ENCODE measurements around the gene ZNF575. TPM values are rescaled to one million over a fixed set of nuclear protein-coding genes. Genes with fewer than 3 reads are reported as not detected.

ZNF575 gene
- total and polyA plus RNA-seq, 4 donors = 0.08 to 1.0 (median 0.49) TPM

GRCh38 chr19:43575156-43575950 lies 42.4 kb downstream of the ZNF575 start, which contains the start of the genes PINLYP and XRCC1:
Gene PINLYP, plus strand, starts transcription at chr19:43575801. Its CDS starts 1,391 bp downstream, at chr19:43577192.
Gene XRCC1, minus strand, starts transcription at chr19:43575527. Its CDS starts 69 bp downstream, at chr19:43575458.
- WGBS = under 1% methylated on average over 51 of the region's 51 CpGs
- H3K9me3 ChIP-seq (ENCODE audit: control insufficient read depth in 4 of 4, low read length in 3 of 4) = no peaks in the 10 kb centered on the region
- no peaks in the 10 kb centered on the region for H3K36me3 ChIP-seq (ENCODE audit: control insufficient read depth in 4 of 4, insufficient read depth in 3 of 4, low read depth in 1 of 4, low read length in 3 of 4)
- DNase-seq (ENCODE audit: low spot score) = peak; percentile 93
- H3K4me1 ChIP-seq (ENCODE audit: control insufficient read depth in 4 of 4, insufficient read depth in 4 of 4, low read length in 3 of 4) = peaks cover 2 to 16% (median 13%) of the 10 kb centered on the region in 4 donors
- TF ChIP-seq HNF4A (conservative IDR thresholded peaks at IDR 0.05) = no peak
- TF ChIP-seq JUND (IDR thresholded peaks at IDR 0.05) = no peak
- no peak for TF ChIP-seq TAF1 (conservative IDR thresholded peaks at IDR 0.05)
- TF ChIP-seq EGR1 (IDR thresholded peaks at IDR 0.05; ENCODE audit: low read depth in 2 of 2) = no peak
- peak; percentile 30 for TF ChIP-seq SP1 (IDR thresholded peaks at IDR 0.05)
- no peak for TF ChIP-seq MAX (IDR thresholded peaks at IDR 0.05)
- TF ChIP-seq FOXA1 (IDR thresholded peaks at IDR 0.05) = no peak
- TF ChIP-seq ZBTB33 (IDR thresholded peaks at IDR 0.05) = no peak
- no peak for TF ChIP-seq RAD21 (IDR thresholded peaks at IDR 0.05)
- no peak for TF ChIP-seq NR2F2 (IDR thresholded peaks at IDR 0.05)
- TF ChIP-seq YY1 (IDR thresholded peaks at IDR 0.05) = peak; percentile 41
- TF ChIP-seq RXRA (IDR thresholded peaks at IDR 0.05) = no peak
- no peak for TF ChIP-seq HNF4G (IDR thresholded peaks at IDR 0.05)
- TF ChIP-seq, protein P1, sequence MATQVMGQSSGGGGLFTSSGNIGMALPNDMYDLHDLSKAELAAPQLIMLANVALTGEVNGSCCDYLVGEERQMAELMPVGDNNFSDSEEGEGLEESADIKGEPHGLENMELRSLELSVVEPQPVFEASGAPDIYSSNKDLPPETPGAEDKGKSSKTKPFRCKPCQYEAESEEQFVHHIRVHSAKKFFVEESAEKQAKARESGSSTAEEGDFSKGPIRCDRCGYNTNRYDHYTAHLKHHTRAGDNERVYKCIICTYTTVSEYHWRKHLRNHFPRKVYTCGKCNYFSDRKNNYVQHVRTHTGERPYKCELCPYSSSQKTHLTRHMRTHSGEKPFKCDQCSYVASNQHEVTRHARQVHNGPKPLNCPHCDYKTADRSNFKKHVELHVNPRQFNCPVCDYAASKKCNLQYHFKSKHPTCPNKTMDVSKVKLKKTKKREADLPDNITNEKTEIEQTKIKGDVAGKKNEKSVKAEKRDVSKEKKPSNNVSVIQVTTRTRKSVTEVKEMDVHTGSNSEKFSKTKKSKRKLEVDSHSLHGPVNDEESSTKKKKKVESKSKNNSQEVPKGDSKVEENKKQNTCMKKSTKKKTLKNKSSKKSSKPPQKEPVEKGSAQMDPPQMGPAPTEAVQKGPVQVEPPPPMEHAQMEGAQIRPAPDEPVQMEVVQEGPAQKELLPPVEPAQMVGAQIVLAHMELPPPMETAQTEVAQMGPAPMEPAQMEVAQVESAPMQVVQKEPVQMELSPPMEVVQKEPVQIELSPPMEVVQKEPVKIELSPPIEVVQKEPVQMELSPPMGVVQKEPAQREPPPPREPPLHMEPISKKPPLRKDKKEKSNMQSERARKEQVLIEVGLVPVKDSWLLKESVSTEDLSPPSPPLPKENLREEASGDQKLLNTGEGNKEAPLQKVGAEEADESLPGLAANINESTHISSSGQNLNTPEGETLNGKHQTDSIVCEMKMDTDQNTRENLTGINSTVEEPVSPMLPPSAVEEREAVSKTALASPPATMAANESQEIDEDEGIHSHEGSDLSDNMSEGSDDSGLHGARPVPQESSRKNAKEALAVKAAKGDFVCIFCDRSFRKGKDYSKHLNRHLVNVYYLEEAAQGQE (IDR thresholded peaks at IDR 0.05) = no peak
- TF ChIP-seq, protein P2, sequence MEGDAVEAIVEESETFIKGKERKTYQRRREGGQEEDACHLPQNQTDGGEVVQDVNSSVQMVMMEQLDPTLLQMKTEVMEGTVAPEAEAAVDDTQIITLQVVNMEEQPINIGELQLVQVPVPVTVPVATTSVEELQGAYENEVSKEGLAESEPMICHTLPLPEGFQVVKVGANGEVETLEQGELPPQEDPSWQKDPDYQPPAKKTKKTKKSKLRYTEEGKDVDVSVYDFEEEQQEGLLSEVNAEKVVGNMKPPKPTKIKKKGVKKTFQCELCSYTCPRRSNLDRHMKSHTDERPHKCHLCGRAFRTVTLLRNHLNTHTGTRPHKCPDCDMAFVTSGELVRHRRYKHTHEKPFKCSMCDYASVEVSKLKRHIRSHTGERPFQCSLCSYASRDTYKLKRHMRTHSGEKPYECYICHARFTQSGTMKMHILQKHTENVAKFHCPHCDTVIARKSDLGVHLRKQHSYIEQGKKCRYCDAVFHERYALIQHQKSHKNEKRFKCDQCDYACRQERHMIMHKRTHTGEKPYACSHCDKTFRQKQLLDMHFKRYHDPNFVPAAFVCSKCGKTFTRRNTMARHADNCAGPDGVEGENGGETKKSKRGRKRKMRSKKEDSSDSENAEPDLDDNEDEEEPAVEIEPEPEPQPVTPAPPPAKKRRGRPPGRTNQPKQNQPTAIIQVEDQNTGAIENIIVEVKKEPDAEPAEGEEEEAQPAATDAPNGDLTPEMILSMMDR (IDR thresholded peaks at IDR 0.05; ENCODE audit: low read depth, low read length, missing input control) = no peak
- no peak for TF ChIP-seq ATF3 (IDR thresholded peaks at IDR 0.05)
- no peak for TF ChIP-seq FOXA2 (IDR thresholded peaks at IDR 0.05)
- peak in 1 of 2 donors; percentile 61 for TF ChIP-seq GABPA (IDR thresholded peaks at IDR 0.05 in 1 of 2, conservative IDR thresholded peaks at IDR 0.05 in 1 of 2)
- H3K27me3 ChIP-seq (ENCODE audit: control insufficient read depth in 4 of 4, insufficient read depth in 4 of 4, low read length in 3 of 4) = no peaks in the 10 kb centered on the region
- H3K27ac ChIP-seq (ENCODE audit: low read depth in 1 of 2, low read length in 2 of 2) = peak within 1 kb of the TSS; percentile 57 to 75
- H3K4me3 ChIP-seq (ENCODE audit: low read depth in 1 of 3, low read length in 3 of 3) = peak within 1 kb of the TSS; percentile 58 to 92 (median 75)
- H3K9ac ChIP-seq (ENCODE audit: low read depth in 1 of 2, low read length in 2 of 2) = peak within 1 kb of the TSS; percentile 92 to 96
